CD4-positive, alpha-beta T cell treated with Interleukin-6 for 4 hours (primary cell): Measurements from ENCODE around the gene SLC31A1.

Experiments
- DNase-seq: peaks from one replicate; pipeline ENCODE4 v3.0.0-alpha.2; 2020; ENCODE audit warnings: mixed read lengths

The SLC31A1 gene

GRCh38 chr9:113221003-113221799 is at the start of gene SLC31A1, which contains the start of gene FKBP15:
Gene SLC31A1, plus strand, starts transcription at chr9:113221544. Its CDS starts 34,605 bp downstream, at chr9:113256149.
Gene FKBP15, minus strand, starts transcription at chr9:113221277. Its CDS starts 34 bp downstream, at chr9:113221243.
- peak; percentile 97 for DNase-seq

- no peak for DNase-seq
Measured at GRCh38 chr9:113173341-113173740, 48.0 kb upstream of the SLC31A1 start.

DNA sequence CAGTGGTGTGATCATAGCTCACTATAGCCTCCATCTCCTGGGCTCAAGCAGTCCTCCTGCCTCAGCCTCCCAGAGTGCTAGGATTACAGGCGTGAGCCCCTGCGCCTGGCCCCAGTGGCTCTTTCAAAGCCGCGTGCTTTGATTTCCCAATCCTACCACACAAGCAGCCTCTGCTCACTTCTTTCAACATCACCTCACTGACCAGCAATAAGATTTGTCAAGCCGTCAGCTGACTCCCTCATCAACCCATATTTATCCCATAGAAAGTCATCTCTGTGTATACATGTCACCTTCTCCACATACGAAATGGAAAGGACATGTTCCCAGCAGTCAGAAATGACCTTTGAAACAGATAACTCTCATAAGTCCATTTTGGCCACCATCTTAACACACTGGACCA is 44.5 kb upstream of the SLC31A1 start:
- no peak for DNase-seq

DNA sequence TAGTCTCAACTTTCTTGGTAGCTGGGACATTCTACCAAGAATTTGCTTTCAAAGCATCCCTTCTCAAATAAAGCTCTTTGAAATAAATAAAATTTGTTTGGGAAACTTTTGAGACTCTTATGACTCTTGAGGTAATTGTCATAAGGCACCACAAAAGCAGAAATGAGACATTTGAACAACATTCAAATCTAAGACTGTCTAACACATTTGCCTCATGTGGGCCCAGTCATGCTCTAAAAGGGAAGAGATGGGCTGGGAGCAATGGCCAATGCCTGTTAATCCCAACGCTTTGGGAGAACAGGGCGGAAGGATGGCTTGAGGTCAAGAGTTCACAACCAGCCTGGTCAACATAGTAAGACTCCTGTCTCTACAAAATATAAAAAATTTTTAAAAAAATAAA is 44.1 kb upstream of the SLC31A1 start:
- no peak for DNase-seq

DNA sequence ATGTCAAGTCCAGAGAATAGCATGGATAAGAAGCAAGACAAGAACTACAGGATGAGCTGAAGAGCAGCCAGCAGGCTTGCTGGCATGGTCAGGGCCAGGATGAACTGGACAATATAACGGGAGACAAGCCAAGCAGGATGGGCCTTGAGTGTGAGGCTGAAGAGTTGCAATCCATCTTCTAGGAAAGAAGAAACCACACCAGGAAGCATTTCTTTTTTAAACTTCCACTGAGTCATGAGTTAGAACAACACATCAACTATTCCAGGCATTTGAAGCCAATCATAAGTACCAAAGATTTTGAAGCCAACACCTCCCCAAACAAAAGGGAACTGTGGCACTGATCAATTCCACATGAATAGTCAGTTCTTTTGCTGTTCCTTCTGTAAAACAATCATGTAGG is 43.3 kb upstream of the SLC31A1 start:
- DNase-seq, result no peak

DNA sequence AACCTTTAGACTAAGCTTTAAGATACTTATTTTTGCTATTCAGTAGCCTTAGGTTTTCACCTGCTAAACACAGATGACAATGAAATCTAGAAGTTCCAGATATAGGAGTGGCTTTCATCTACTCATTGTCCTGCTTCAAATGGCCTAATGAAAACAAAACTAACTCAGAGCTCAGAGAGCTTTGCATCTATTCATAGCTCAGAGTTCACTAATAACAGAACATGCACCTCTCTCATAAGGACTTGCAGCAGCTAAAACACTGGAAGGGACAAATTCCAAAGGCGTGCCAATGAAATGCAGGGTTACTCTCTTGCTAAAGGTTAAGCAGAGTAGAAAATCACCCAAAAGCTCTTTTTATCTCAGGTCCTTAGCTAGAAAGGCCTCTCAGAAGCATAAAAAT is 41.5 kb upstream of the SLC31A1 start:
- no peak for DNase-seq

DNA sequence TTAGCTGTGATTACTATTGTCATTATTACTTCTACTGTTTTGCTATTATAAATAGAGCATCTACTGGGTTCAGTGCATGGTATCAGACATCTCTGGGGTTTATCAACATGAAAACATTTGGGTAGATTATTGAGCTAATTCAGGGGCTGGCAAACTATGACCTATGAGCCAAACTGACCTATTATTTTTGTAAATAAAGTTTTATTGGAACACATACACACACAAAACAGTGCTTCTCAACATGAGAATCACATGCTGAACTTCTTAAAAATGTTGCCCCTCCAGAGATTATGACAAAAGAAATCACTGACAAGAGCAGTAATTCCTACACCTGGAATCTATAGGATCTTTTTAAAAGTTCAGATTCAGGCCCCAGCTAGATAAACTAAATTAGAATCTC is 40.2 kb upstream of the SLC31A1 start:
- no peak for DNase-seq

DNA sequence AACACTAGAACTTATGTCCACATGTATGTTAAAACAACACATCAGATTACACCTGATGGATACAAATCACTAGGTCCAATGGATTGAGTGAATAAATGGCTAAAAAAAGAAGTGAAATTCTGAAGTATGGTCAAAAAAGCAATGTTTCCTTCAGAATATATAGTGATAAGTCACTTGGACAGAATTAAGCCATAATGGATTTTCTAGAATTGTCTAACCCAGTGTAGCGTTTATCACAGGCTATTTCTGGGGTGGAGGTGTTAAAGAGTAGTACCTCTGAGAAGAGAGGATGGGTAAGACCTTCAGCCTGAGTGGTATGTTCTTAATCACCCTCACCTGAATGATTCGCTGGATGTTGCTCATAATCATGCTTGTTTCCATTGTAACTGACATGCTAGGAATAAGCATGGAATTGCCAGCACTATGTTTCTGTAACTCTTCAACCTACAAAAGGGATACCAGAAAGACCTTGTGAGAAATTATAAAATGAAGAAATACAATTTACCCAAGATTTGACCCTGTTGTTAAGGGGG is 37.3 kb upstream of the SLC31A1 start:
- no peak for DNase-seq

DNA sequence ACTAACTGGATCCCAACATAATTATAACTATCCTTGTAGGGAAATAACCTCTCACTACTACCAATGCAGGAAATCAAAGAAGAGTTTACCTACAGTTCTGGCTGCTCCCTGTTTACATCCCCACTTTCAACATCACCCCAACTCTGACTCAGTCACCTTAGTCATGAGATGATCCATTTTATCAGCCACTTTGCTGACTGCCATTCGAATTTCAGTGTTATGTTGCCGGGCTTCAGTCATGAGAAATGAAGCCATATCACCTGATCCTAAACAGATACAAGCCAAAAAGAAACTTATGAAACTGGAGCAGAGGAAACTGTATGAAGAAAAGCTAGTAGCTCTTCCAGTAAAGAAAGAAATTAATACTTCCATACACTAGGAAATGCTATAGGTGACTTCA is 36.8 kb upstream of the SLC31A1 start:
- no peak for DNase-seq

GRCh38 chr9:113185271-113185670 is 36.1 kb upstream of the SLC31A1 start:
- DNase-seq, result no peak

DNA sequence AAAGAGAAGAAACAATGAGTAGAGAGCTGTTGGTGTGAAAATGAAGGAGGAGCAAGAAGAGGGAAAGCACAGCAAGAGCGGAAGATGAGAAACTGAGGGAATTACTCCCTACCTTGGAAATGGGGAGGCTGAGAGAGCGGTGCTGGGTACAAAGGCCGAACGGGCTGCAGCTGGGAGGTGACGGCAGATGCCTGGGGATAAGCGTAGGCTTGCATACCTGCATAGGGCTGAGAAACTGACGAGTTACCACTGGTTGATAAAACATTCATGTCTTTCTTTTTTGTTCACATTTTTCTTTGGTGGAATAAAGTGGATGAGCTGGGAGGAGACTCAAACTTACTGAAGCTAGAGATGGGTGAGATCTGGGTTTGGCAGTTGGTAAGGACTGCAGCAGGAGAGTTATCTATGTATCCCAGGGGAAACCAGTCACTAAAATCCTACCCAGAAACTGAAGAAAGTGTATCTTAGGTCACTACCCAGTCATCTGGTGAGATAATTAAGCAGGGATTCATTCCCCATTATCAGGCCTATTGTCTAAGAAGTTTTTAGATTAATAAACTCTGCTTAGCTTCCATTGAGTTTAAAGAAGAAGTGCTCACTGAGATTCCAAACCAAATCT is 35.1 kb upstream of the SLC31A1 start:
- no peak for DNase-seq

DNA sequence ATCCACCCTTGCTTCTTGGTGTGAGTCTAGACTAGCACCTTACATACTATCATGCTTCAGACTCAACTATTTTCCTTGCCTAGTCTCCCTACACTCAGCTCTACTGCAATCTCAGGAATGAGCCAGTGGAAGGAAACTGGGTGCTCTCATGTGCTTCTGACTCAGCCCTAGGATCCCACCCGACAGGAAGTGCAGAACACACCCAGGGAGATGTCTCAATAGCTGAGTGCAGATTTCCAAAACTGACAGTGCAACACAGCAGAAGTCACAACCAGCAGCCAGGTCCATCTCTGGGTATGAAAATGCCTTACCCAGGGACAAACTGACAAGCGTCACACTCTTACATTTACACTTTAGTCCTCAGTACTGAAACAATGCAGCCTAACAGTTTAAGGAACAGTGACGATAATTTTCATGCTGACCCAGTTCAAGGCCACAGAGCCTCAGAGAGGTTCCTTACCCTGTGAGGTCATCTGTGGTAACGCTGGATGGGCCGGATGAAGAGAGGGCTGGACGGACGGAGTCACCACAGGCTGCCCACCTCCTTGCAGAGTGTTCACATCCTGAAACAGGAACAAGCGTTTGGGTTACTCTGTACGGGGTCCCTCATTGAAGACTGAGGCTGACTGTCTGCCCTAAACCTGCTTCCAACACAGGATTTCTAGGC is 33.3 kb upstream of the SLC31A1 start:
- DNase-seq, result no peak

- DNase-seq, result no peak
Measured at GRCh38 chr9:113192455-113192854, 28.9 kb upstream of the SLC31A1 start.

GRCh38 chr9:113199683-113200329 is 21.5 kb upstream of the SLC31A1 start:
- no peak for DNase-seq

GRCh38 chr9:113205432-113205831 is 15.9 kb upstream of the SLC31A1 start:
- DNase-seq, result no peak

DNA sequence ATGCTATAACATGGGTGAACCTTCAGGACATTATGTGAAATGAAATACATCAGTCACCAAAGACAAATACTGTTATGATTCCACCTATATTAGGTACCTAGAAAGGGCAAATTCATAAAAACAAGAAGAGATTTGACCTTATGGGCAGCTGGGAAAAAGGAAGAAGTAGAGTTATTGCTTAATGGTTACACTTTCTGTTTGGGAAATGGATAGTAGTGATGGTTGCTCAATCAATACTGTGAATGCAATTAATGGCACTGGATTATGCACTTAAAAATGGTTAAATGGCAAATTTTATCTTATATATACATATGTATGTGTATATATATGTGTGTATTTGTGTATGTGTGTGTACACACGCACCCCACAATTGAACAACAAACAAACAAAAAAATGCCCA is 15.5 kb upstream of the SLC31A1 start:
- no peak for DNase-seq

GRCh38 chr9:113210815-113211214 is 10.5 kb upstream of the SLC31A1 start:
- no peak for DNase-seq

DNA sequence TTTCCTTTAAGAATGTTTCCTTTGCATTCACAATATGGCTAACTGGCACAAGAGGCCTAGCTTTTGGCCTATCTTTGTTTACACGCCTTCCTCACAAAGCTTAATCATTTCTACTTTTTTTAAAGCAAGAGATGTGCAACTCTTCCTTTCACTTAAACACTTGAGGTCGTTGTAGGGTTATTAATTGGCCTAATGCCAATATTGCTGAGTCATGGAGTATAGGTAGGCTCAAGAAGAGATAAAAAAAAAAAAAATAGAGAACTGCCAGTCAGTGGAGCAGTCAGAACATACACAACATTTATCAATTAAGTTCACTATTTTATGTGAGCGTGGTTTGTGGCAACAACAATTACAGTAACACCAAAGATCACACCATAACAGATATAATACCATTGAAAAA is 6.2 kb upstream of the SLC31A1 start:
- no peak for DNase-seq

DNA sequence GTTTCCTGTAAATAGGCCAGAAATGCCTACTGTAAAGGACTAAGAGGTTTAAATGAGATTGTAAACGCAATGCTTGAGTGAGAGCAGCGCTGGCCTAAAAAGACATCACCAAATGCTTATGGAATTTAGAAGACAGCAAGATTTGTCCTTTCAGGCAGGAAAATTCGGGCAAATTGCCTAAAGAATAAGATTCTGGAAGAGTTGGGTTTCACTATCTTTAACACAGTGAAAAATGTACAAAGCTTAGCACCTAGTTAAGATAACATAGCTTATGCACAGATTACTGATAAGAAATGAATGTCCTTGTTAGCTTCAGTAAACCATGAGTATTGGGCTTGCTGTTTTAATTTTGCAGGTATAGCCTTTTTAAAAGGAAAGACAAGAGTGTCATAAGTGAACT is 4.9 kb upstream of the SLC31A1 start:
- DNase-seq, result no peak

GRCh38 chr9:113219186-113219936 is 2.0 kb upstream of the SLC31A1 start:
- DNase-seq, result no peak

- DNase-seq, result no peak
Measured at GRCh38 chr9:113219969-113220368, 1.4 kb upstream of the SLC31A1 start.

- no peak for DNase-seq
Measured at GRCh38 chr9:113220467-113221002, 809 bp upstream of the SLC31A1 start.
